Thyroid gland (tissue), 4 donors: ENCODE measurements around the gene KYNU.

Experiments
- CTCF ChIP-seq, 6 experiments: fragments of 200-600 bp in 3 of 6; fragments of 450-650 bp in 3 of 6; sonication (generic) in 3 of 6; IDR thresholded peaks; one replicate each; pipeline ENCODE4 v1.5.1; 2016 to 2019; ENCODE audit warnings: antibody characterized with exemption in 6 of 6, mild to moderate bottlenecking in 2 of 6, inconsistent platforms in 1 of 6, moderate library complexity in 1 of 6
- POLR2A ChIP-seq, 2 donors: fragments of 450-650 bp; IDR thresholded peaks; one replicate each; pipeline ENCODE4 v1.6.1; 2017; ENCODE audit warnings: antibody characterized with exemption in 2 of 2, mild to moderate bottlenecking in 2 of 2, moderate library complexity in 1 of 2

- no peak for TF ChIP-seq CTCF (IDR thresholded peaks at IDR 0.05)
- TF ChIP-seq POLR2A (IDR thresholded peaks at IDR 0.05), result no peak
Measured at GRCh38 chr2:142935563-142936089, 58.2 kb downstream of the KYNU start.
